Stimulated activated CD8-positive, alpha-beta memory T cell treated with anti-CD3 and anti-CD28 coated beads, Interleukin-4, amount 100 ng/mL, for 1 hour (primary cell): ENCODE measurements around the gene ATRNL1.
"Not testable (repeated sequence)": the region's sequence is repeated elsewhere in the genome, so short reads cannot be mapped to it uniquely, and the experiment has no call there.

ENCODE experiments used
- DNase-seq, 2 donors: peaks; one replicate each; pipeline ENCODE4 v3.0.0-alpha.2; 2020; ENCODE audit warnings: low read depth in 2 of 2, low spot score in 1 of 2

The ATRNL1 gene

DNA sequence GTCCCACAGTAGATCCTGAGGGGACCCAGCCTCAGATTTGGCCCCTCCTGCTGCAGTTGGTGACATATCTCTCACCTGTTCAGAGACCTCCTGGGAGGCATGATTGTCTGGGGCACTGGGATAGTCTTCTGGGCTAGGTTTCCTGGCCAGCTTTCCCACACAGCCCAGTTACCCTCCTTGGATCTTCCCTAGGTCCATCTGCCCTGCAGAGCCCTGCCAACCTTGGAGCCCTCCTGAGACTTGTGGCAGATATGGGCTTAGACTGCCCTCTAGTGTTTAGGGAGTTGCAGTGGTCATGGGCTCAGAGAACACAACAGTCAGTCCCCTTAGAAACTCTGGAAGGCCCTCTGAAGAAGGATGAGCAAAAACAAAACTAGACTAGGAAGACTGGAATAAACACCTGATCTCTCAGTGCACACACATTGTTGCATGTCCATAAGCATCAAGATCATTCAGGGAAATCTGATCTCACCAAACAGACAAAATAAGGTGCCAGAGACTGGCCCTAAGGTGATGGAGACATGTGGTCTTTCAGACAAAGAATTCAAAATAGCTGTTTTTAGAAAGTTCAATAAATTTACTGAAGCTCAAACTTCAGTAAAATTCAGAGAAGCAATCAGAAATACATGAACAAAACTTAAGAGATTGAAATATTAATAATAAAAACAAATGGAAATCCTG is 324.6 kb downstream of the ATRNL1 start:
- DNase-seq = no peak

DNA sequence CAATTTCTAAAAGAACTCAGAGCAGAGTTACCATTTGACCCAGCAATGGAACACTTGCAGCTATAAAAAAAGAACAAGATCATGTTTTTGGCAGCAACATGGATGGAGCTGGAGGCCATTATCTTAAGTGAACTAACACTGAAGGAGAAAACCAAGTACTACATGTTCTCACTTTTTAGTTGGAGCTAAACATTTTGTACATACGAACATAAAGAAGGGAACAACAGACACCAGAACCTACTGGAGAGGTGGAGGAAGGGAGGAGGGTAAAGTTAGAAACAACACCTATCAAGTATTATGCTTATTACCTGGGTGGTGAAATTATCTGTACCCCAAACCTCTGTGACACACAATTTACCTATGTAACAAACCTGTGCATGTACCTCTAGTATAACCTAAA is 329.5 kb downstream of the ATRNL1 start:
- DNase-seq = no peak

DNA sequence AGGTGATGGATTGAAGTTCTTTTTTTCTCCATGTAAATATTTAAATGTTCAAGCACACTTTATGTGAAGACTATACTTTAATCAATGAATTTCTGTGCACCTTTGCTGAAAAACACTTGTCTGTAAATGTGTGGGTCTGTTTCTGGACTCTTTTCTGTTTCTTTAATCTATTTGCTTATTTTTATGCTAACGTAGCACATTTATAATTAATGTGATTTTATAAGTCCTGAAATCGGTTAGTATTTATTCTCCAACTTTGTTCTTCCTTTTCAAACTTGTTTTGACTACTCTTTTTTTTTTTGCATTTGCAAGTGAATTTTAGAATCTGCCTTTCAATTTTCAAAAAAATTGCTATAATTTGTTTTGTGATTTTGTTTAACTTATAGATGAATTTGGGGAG is 334.4 kb downstream of the ATRNL1 start:
- DNase-seq = no peak

DNA sequence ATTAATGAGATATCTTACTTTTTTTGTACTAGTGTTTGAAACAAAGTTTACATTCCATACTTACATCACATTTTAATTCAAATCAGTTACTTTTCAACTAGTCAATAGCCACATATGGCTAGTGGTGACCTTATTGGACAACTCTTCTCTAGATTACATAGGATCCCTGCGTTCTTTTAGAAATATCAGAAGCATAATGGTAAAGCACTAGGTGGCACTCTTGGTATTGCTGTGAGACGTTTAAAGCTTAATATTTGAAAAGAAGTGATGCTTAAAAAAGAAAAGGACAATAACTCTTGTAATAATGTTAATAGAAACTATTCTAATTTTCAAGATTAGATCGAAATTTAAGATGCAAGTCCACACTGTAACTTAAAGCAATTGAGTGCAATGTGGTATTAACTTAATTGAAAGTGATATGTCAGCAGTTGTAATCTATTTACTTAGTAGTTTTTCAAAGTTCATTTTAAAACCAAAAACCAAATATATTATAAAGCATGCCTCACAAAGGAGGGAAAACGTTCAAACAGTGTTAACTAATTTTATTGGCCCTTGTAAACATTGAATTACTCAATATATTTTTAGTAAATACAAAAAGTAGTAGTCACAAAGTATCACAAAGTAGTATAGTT is 339.1 kb downstream of the ATRNL1 start:
- no peak for DNase-seq

DNA sequence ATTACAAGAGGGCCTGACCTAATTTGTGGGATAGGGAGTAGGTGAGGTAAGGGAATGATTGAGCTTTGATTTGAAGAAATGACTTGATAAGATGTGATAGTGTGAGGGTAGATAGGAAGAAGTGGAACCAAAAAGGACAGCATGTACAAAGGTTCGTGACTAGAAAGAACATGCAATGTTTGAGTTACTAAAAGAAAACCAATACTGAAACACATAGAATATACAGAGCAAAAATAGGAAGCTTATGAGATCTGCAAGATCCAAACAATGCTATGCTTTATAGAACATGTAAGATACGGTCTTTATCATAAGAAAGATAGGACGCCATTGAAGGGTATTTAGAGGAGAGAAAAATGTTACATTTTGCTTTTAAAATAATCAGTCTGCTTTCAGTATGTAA is 343.8 kb downstream of the ATRNL1 start:
- no peak for DNase-seq

DNA sequence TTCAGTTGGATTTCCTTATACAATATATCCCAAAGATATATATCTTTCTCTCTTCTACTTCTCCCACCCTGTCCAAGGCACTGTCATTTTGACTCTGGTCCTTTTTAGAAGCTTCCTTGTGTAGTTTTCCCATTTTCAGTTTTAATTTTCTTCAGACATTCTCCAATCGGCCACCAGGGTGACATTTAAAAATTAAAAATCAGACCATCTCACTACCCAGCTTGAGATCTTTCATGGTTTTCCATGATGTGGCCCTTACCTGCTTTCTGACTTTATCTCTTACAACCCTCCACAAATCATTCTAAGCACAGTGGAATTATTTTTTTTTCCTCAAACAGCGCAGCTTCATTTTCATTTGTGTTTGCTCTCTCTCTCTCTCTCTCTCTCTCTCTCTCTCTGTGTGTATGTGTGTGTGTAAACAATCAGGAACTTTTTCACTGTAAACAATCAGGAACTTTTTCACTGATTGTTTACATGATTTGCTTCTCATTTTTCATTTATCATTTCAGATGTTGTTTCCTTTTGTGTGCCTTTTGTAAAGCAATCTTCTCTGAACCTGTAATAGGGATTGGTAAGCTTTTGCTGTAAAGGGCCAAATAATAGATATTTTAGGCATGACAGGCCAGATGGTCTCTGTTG is 348.9 kb downstream of the ATRNL1 start:
- no peak for DNase-seq

DNA sequence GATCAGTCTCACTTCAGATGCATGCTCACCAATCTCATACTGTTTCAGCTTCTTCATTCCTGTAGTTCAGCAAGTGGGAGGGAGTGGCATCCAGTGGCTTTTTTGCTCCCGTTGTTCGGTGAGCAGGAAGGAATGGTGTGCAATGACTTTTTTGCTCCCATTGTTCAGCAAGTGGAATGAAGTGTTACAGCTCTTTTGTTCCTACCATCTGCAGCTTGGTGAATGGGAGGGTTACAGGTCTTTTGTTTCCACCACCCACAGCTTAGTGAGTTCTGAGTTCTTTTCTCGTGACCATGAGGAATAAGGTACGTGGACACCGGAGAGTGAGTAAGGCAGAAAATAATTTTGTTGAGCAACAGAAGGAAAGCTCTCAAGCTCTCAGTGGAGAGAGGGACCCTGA is 363.6 kb downstream of the ATRNL1 start:
- DNase-seq = no peak

DNA sequence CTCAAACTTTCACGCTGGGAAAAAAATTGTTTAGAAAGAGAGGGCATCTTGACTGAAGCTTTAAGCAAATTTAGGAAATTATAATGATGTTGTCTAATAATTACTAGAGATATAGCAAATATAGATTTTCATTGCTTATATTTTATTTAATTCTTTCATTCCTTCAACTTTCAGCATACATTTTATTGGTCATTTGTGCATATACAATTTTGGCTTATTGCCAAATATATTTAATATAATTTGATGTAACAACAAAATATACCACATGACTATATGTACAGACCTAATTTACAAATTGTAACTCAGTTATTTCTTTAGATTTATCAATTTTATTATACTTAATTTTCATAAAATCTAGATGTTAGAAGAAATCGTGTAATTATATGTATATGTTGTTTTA is 390.1 kb downstream of the ATRNL1 start:
- DNase-seq = no peak

DNA sequence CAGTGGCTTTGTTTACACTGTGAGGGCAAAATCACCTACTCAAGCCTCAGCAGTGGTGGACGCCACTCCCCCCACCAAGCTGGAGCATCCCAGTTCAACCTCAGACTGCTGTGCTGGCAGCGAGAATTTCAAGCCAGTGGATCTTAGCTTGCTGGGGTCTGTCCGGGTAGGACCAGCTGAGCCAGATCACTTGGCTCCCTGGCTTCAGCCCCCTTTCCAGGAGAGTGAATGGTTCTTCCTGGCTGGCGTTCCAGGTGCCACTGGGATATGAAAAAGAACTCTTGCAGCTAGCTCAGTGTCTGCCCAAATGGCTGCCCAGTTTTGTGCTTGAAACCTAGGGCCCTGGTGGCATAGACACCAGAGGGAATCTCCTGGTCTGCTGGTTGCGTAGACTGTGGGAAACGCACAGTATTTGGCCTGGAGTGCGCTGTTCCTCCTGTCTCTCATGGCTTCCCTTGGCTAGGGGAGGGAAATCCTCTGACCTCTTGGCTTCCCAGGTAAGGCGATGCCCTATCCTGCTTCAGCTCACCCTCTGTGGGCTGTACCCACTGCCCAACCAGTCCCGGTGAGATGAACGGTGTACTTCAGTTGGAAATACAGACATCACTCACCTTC is 398.5 kb downstream of the ATRNL1 start:
- no peak for DNase-seq

DNA sequence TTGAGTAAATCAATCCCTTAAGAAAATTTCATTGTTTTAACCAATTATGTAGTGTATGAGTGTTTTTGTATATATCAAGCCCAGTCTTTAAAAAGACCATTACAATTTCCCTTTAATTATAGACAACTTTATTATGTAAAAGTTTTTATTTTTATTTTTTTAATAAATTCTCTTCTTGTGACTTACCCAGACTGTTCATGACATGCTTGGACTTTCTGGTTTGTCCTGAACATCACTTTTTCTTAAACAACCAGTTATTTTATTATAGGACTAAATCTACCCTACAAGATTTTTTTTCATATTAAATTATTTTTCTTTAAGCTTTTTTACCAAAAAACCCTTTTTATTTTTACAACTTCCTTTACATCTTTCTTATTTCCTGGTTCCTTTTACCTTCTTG is 410.4 kb downstream of the ATRNL1 start:
- DNase-seq = no peak

DNA sequence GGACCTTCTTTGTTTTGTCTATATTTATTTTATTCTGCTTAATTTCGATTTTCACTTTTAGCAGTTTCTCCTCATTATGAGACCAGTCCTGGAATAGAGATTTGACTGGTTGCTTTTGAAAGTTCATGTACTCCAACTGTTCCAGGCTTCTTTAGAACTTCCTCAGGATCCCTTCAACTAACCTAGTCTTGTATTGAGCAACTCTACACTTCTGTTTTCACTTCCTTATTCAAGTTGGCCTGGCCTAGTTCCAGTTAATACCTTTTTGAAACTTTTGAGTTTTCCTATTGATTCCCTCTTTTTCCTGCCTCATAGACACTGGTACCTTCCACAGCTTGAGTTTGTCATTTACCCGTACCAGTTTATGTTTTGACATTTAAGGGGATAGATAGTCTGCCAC is 421.7 kb downstream of the ATRNL1 start:
- no peak for DNase-seq

DNA sequence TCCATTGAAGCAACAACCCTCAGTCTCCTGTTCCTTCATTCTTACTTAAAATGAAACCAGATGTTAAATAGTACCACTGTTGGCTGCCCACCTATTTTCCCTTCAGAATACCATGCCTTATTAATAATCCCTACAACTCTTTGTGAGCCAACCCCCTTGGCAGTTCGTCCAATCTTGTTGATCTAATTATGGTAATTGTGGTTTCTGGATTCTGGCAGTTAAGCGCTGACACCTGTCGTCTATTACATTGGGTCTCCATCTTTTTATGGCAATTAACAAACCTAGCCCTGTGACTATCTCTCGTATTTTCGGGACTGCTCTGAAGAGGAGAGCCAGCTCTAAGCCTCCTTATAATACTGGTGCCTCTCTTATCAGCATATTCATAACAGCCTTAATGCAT is 432.0 kb downstream of the ATRNL1 start:
- no peak for DNase-seq

DNA sequence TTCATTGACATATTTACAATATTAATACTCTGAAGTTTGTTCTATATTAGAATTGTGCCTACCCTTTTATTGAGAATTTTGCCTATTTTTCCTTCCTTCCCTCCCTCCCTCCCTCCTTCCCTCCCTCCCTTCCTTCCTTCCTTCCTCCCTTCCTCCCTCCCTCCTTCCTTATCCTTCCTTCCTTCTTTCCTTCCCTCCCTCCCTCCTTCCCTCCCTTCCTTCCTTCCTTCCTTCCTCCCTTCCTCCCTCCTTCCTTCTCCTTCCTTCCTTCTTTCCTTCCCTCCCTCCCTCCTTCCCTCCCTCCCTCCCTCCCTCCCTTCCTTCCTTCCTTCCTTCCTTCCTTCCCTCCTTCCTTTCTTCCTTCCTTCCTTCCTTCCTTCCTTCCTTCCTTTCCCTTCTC is 434.5 kb downstream of the ATRNL1 start:
- not testable (repeated sequence) for DNase-seq

DNA sequence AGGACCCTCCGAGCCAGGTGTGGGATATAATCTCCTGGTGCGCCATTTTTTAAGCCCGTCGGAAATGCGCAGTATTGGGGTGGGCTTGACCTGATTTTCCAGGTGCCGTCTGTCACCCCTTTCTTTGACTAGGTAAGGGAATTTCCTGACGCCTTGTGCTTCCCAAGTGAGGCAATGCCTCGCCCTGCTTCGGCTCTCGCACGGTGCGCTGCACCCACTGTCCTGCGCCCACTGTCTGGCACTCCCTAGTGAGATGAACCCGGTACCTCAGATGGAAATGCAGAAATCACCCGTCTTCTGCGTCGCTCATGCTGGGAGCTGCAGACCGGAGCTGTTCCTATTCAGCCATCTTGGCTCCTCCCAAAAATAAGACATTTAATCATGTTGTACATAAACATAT is 443.2 kb downstream of the ATRNL1 start:
- DNase-seq = not testable (repeated sequence)

DNA sequence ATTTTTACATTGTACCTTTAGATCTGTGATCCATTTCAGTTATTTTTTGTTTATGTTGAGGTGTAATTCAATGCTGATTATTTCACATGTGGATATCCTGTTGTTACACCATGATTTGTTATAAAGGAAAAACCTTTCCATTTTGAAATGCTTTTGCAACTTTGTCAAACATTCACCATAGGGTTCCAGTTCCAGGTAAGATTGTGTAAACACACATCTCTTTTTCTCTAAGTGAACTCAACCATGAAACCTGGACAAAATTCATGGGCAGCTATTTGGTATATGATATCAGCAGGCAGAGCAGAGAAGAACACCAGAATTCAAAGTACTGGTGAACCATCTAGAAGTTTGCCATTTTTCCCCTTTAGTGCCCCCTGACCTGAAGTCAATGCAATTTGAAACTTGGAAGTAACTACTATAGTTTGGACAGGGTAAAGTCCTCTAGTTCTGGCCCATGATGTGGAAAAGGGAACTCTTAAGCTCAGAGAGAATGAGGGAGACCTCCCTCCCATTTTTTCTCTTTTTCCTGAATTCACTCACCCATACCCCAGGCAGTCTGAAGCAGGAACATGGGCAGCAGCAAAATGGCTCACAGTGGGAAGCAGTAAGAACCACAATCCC is 446.1 kb downstream of the ATRNL1 start:
- DNase-seq = no peak

DNA sequence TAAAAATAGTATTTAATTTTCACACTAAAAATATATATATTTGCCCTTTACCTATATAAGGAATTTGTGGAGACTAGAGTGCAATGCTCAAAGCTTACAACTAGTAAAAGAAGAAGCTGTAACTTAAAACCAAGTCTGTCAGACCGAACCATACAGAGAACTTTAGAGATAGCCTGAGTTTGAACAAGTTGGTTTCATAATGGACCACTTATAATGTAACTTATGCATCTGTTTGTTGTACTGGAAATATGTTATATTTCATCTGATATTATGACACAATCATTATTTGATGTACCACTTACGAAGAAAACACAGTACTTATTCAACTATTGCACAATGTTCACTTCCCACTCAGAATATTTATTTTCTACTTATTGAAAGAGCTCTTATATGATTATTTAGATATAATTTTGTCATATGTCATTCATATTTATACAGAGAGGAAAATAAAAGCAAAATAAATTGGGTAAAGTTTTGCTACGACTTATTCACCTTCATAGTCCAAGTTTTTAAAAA is 462.8 kb downstream of the ATRNL1 start:
- DNase-seq = no peak

DNA sequence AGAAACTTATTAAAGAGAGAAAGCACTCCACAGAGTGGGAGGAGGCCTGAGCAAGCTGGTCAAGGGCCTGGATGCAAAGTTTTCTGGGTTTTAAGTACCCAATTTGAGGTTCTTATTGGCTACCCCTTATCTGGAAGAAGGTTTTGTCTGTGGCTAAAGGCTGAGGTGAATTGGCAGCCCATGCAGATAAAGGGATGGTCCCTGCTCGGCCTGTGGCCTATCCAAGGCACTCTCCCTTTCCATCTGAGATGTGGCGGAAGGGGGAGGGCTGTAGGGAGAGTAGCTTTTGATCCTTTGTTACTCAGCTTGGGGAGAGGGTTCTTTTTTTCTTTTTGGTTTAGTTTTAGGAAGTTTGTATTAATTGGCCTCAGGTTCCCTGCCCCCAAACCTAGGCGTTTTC is 465.1 kb downstream of the ATRNL1 start:
- DNase-seq = no peak

DNA sequence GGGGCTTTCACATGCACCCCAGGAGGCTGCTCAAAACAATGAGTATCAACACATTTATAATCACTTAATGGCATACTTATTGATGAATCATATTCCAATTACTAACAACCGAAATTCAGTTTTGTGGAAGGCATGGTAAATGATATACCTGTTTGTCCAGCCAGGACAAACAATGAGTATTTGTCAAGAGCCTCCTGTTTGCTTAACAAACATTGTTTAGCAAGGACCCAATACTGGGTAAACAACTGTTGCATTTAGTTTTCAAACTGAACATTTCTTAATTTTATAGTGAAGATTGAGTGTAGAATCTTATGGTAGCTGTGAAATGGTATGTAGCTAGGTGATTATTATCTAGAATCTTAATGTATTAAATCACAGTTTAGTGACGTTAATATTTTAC is 473.7 kb downstream of the ATRNL1 start:
- no peak for DNase-seq

DNA sequence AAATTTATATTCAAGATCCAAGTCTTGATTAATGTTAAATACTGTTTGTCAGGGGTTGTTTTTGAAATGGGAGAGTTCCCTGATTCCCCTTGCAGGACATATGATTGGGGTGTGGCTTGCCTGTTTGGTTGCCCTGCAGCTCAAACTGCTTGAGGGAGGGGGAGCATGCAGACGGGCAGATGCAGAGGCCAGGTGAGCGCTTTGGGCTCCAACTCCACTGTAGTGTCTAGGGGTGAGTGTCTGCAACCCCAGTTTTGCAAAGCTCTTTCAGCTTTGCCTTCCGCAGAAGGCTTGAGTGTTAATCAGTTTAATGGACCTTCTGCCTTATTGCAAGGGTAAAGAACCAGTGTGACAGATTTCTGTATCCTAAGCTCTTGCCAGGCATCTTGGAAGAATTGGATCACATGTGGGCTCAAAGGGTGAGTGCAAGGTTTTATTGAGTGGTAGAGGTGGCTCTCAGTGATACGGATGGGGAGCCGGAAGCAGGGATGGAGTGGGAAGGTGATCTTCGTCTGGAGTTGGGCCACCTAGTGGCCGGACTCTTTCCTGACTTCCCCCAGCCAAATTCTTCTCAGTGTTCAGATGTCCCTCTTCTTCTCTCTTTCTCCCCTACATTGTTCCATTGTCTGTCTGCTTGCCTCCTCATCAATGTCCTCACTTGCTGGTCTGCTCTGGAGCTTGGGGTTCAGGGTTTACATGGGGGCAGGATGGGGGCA is 479.7 kb downstream of the ATRNL1 start:
- no peak for DNase-seq

DNA sequence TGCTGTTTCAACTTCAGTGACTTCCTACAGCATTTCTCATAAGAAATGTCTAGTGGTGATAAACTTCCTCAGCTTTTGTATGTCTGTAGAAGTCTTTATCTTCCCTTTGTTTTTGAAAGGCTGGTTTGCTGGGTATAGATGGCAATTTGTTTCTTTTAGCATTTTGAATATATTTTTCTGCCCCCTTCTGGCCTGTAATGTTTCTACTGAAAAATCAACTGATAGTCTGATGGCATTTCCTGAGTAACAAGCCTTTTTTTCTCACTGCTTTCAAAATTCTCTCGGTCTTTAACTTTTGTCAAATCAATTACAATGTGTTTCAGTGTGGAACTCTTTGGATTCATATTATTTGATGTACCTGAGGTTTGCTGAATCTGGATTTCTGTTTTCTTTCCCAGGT is 487.1 kb downstream of the ATRNL1 start:
- DNase-seq = no peak

DNA sequence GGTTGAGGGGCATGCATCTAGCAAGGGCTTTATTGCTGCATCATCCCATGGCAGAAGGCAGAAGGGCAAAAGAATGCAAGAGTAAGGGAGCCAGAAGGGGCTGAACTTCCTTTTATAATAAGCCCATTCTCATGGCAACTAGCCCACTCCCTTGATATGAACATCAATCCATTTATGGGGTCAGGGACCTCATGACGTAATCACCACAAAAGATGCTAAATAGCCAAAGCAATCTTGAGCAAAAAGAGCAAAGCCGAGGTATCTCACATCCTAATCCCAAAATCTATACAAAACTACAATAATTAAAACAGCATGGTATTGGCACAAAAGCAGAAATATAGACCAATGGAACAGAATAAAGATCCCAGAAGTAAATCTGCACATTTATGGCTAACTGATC is 499.9 kb downstream of the ATRNL1 start:
- DNase-seq = no peak
